ENCODE measurements around the gene NLRP1. TPM values are rescaled to one million over a fixed set of nuclear protein-coding genes. Genes with fewer than 3 reads are reported as not detected.

NLRP1 gene
- total RNA-seq, 4 donors from 2014 or later = 10.4 to 33.4 (median 14.3) TPM

DNA sequence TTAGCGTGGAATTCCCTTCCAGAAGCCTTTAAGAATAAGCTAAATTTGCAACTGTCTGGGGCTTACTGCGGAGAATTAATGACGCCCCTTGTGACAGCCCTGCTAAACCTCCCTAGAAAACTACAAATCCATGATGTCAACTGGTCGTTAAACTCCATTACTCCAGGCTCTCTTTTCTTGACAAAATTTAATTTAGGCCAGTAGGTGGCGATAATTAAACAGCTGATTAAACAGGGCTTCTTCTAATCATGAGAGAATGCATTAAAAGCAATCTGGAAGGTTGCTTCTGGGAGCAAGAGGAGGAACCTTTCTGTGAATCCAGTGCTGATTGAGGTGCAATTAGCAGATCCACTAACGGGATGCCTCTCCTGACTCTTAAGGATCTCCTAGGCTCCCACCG lies 8.1 kb upstream of the NLRP1 start:
- H3K27ac ChIP-seq = no peak overlapping the region
- WGBS, 2 donors = 16 to 19% methylated on average over 7 of the region's 7 CpGs
- intact Hi-C loops (cut with DNase I) = loop anchor here (10.0 kb wide), 1 partner anchor 112 kb away; no protein-coding TSS in a partner anchor
- peaks cover 0 to 66% (median 0%) of the 10 kb centered on the region in 4 donors for H3K27me3 ChIP-seq
- DNase-seq = no peak
- H3K9me3 ChIP-seq = no peaks in the 10 kb centered on the region
- no peaks in the 10 kb centered on the region for H3K36me3 ChIP-seq
- H3K4me1 ChIP-seq = peaks cover 0 to under 1% (median 0%) of the 10 kb centered on the region in 3 donors
- TF ChIP-seq, protein P1, sequence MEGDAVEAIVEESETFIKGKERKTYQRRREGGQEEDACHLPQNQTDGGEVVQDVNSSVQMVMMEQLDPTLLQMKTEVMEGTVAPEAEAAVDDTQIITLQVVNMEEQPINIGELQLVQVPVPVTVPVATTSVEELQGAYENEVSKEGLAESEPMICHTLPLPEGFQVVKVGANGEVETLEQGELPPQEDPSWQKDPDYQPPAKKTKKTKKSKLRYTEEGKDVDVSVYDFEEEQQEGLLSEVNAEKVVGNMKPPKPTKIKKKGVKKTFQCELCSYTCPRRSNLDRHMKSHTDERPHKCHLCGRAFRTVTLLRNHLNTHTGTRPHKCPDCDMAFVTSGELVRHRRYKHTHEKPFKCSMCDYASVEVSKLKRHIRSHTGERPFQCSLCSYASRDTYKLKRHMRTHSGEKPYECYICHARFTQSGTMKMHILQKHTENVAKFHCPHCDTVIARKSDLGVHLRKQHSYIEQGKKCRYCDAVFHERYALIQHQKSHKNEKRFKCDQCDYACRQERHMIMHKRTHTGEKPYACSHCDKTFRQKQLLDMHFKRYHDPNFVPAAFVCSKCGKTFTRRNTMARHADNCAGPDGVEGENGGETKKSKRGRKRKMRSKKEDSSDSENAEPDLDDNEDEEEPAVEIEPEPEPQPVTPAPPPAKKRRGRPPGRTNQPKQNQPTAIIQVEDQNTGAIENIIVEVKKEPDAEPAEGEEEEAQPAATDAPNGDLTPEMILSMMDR (IDR thresholded peaks at IDR 0.05) = peak; percentile 24 to 70 (median 54)
- TF ChIP-seq POLR2A (IDR thresholded peaks at IDR 0.05) = no peak
- no peak overlapping the region for H3K4me3 ChIP-seq

DNA sequence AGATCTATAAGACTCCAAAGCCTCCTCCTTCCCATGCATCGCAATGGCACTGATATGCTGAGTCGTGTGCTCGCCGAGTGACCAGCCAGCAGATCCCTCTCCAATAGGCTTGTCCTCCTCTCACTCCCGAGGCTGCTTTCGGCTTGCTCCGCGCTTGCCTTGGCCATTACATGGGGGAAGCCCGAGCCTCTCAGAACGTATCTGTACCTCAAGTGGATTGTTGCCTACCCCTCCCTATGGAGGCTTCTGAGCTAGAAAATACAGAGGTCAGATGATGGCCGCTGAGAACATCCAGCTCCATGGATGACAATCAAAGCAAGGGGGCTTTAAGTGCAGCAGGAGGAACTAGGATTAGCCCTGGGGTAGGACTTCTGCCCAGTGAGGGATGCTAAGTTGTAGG lies 7.7 kb upstream of the NLRP1 start:
- Histone ChIP-seq H3K4me1 (peaks cover 0 to 4% (median 0%) of the 10 kb centered on the region in 3 donors), H3K9me3 (no peaks in the 10 kb centered on the region), H3K27ac (no peak overlapping the region), H3K27me3 (peaks cover 0 to 62% (median 0%) of the 10 kb centered on the region in 4 donors), H3K36me3 (no peaks in the 10 kb centered on the region), H3K4me3 (no peak overlapping the region)
- no peak for DNase-seq
- intact Hi-C loops (cut with DNase I) = loop anchor here (10.0 kb wide), 1 partner anchor 113 kb away; no protein-coding TSS in a partner anchor
- WGBS, 2 donors = 71 to 72% methylated on average over 7 to 10 of the region's 11 CpGs
- TF ChIP-seq, protein P1 (IDR thresholded peaks at IDR 0.05) = no peak
- TF ChIP-seq POLR2A (IDR thresholded peaks at IDR 0.05) = no peak

DNA sequence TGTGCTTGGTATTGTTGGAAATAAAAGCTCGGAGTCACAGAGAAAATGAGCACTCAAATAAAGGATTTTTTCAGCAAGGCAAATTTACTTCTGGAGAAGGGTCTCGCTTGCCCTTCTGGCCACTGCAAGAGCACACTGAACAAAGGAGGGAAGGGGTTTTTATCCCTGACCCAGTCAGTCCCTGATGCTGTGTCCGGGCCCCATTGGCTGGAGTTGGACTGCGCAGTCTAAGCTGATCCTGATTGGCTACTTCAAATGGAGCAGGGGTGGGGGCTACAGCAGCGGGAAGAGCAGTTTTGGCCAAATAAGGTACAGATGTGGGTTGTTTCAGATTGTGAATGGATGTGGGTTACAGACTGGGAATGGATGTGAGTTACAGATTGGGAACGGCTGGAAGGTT lies 4.3 kb upstream of the NLRP1 start:
- Histone ChIP-seq H3K27ac (no peak overlapping the region), H3K27me3 (peaks cover 0 to 30% (median 0%) of the 10 kb centered on the region in 4 donors), H3K9me3 (no peaks in the 10 kb centered on the region), H3K4me1 (peaks cover 15 to 37% (median 20%) of the 10 kb centered on the region in 3 donors), H3K36me3 (no peaks in the 10 kb centered on the region), H3K4me3 (no peak overlapping the region)
- no peak for DNase-seq
- TF ChIP-seq, protein P1 (IDR thresholded peaks at IDR 0.05) = no peak
- TF ChIP-seq POLR2A (IDR thresholded peaks at IDR 0.05) = no peak
- intact Hi-C loops (cut with DNase I) = loop anchor here (5.0 kb wide), 1 partner anchor 834 kb away; no protein-coding TSS in a partner anchor
- WGBS, 2 donors = 74 to 76% methylated on average over 4 to 5 of the region's 6 CpGs

DNA sequence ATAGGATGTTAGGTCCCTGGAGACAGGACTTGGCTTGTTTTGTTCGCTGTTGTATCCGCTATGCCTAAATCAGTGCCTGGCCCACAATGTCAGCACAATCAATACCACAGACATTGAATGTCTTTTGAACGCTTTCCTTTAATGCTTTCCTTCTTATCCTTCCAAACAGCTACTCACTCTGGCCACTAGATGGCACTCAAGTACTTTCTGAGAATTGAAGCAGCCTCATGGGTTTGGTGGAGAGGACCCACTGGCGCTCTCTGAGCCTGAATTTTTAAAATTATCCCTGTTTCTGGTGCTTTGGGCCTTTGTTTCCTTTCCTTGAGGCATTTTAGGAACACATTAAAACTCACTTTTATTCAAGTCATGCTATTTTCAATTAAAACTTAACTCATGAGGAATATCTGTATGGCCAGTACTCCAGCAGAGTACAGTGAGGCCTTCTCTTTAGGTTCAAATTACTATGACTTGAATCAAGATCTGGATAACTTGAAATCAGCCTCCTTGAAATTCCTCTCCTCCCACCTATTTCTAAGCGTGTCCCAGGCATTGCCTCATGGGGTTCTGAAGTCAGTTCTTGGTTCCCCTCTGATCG lies 3.2 kb upstream of the NLRP1 start:
- Histone ChIP-seq H3K27me3 (peaks cover 0 to 19% (median 0%) of the 10 kb centered on the region in 4 donors), H3K36me3 (no peaks in the 10 kb centered on the region), H3K4me3 (no peak overlapping the region), H3K4me1 (peaks cover 26 to 48% (median 30%) of the 10 kb centered on the region in 3 donors), H3K9me3 (no peaks in the 10 kb centered on the region), H3K27ac (no peak overlapping the region)
- WGBS, 2 donors = 33 to 37% methylated on average over 6 of the region's 6 CpGs
- TF ChIP-seq, protein P1 (IDR thresholded peaks at IDR 0.05) = peak; percentile 84 to 93 (median 92)
- TF ChIP-seq POLR2A (IDR thresholded peaks at IDR 0.05) = no peak
- intact Hi-C loops (cut with DNase I) = loop anchor here (5.0 kb wide), 1 partner anchor 835 kb away; no protein-coding TSS in a partner anchor
- DNase-seq = no peak

DNA sequence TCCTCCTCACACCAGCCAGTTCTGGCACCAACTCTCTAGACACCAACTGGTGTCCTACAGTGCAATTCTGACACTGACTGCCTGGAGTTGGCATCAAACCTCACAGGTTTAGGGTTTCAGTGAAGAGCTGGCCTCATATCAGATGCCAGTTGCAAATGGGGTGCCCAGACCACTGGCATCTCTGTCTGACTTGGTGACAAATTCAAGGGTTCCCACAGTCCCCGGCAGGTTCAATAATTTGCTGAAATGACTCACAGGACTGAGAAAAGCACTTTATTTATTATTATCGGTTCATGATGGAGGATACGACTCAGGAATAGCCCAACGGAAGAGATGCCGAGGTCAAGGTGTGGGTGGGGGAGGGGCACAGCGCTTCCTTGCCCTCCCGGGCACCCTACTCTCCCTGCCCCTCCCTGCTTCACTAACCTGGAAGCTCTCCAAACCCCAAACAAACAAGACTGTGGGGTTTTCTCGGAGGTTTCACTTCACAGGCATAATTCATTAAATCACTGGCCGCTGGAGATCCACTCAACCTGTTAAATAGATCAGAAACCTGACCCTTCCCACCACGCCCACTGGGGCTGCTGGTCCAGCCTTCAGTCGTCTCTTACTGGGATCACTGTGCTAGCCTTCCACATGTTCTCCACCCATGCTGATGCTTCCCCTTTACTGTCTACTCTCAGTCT lies 1.7 kb upstream of the NLRP1 start:
- H3K27ac ChIP-seq = peak overlapping the region in 3 of 4 donors; percentile 92 to 95 (median 92)
- TF ChIP-seq, protein P1 (IDR thresholded peaks at IDR 0.05) = no peak
- no peak for TF ChIP-seq POLR2A (IDR thresholded peaks at IDR 0.05)
- WGBS, 2 donors = 5 to 10% methylated on average over 7 to 11 of the region's 11 CpGs
- H3K4me1 ChIP-seq = peaks cover 31 to 57% (median 36%) of the 10 kb centered on the region in 3 donors
- H3K4me3 ChIP-seq = no peak overlapping the region
- no peak for DNase-seq
- H3K27me3 ChIP-seq = peaks cover 0 to 5% (median 0%) of the 10 kb centered on the region in 4 donors
- peaks cover 0 to 13% (median 0%) of the 10 kb centered on the region in 3 donors for H3K36me3 ChIP-seq
- intact Hi-C loops (cut with DNase I) = loop anchor here (5.0 kb wide), 1 partner anchor 836 kb away; no protein-coding TSS in a partner anchor
- no peaks in the 10 kb centered on the region for H3K9me3 ChIP-seq
